COR-L47 (cell line): ENCODE results near the gene PHF20.
A peak's percentile ranks its signal among the peaks of the same experiment; 100 is the strongest.
"Not testable (repeated sequence)": the region's sequence is repeated elsewhere in the genome, so short reads cannot be mapped to it uniquely, and the experiment has no call there.

Experiments
- DNase-seq: peaks from one replicate; lab custom pipeline; 2025; lab: John Stamatoyannopoulos, UW

PHF20 gene

GRCh38 chr20:35771689-35772562, at the start of gene PHF20:
PHF20 (plus strand) TSS chr20:35772015; CDS start chr20:35801523, 29,508 bp downstream.
- peak; percentile 97 for DNase-seq

GRCh38 chr20:35723275-35723639, 48.6 kb upstream of the PHF20 start:
- not testable (repeated sequence) for DNase-seq

GRCh38 chr20:35723652-35724320, 48.0 kb upstream of the PHF20 start:
- not testable (repeated sequence) for DNase-seq

- no peak for DNase-seq
Observed at GRCh38 chr20:35724321-35725230, 47.2 kb upstream of the PHF20 start.

GRCh38 chr20:35726842-35727711, 44.7 kb upstream of the PHF20 start:
- no peak for DNase-seq

GRCh38 chr20:35729283-35729807, 42.5 kb upstream of the PHF20 start:
- DNase-seq = no peak

GRCh38 chr20:35729836-35730582, 41.8 kb upstream of the PHF20 start:
- DNase-seq = no peak

- DNase-seq = no peak
Observed at GRCh38 chr20:35730583-35731468, 41.0 kb upstream of the PHF20 start.

GRCh38 chr20:35731469-35731788, 40.4 kb upstream of the PHF20 start:
- no peak for DNase-seq

GRCh38 chr20:35731862-35732643, 39.8 kb upstream of the PHF20 start:
- no peak for DNase-seq

- DNase-seq = no peak
Observed at GRCh38 chr20:35732644-35732982, 39.2 kb upstream of the PHF20 start.

GRCh38 chr20:35734374-35734773, 37.4 kb upstream of the PHF20 start:
- DNase-seq = no peak

- no peak for DNase-seq
Observed at GRCh38 chr20:35734777-35735649, 36.8 kb upstream of the PHF20 start.

GRCh38 chr20:35735826-35736470, 35.9 kb upstream of the PHF20 start:
- no peak for DNase-seq

- no peak for DNase-seq
Observed at GRCh38 chr20:35737865-35738333, 33.9 kb upstream of the PHF20 start.

GRCh38 chr20:35738410-35739179, 33.2 kb upstream of the PHF20 start:
- DNase-seq = no peak
